GM19455 (cell line): ENCODE results near the gene WRNIP1.

Experiments
- ATAC-seq: cut with Tn5 transposase; IDR thresholded peaks from one replicate; pipeline ENCODE4 v1.9.1; 2021; ENCODE audit not compliant: unreplicated experiment

The WRNIP1 gene

DNA sequence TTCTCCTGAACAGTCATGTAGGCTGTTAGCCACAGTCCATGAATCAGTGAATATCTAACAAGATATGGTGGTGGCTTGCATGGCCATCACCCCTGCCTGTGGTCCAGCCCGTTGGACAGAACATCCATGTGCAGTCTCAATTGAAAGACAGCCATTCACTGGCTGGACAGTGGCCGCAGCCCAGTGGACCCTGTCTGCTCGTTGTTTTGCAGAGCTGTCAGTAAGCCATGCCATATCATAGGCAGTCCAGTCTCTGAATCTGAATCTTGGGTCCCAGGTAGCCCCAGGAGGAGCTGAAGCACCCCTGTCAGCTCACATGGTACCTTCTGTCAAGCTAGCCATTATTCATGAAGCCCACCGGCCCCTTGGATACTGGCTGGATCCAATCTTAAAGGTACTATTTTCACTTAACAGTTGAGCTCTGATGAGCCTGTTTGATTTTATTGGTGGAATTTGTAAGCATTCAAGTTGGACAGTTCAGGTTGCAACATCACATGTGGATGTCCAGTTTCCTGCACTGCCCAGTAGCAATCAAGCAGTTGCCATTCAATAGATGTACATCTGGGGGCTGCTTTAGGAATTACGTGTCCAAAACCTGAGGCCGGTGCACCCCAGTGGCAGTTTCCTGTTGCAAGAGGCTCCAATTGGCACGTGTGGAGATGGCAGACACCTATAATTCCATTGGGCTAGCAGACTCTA lies 38.7 kb downstream of the WRNIP1 start:
- no peak for ATAC-seq

DNA sequence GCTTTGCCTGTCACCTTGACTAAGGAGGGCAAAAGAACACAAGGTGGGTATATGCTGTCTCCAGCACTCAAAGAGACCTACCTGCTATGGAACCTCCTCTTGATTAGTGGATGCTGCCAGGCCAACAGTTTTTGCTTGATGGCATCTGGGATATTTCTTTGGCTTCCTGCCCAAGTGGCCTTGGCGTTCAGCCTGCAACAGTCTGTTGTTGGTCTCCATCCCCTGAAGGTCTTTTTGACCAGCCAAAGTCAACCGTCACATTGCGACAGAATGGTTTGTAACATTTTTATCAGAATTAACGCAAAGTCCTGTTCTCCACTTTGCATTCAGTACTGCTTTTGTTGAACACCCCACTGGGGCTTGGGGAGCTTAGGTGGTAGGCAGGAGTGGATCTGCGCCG lies 39.3 kb downstream of the WRNIP1 start:
- no peak for ATAC-seq

DNA sequence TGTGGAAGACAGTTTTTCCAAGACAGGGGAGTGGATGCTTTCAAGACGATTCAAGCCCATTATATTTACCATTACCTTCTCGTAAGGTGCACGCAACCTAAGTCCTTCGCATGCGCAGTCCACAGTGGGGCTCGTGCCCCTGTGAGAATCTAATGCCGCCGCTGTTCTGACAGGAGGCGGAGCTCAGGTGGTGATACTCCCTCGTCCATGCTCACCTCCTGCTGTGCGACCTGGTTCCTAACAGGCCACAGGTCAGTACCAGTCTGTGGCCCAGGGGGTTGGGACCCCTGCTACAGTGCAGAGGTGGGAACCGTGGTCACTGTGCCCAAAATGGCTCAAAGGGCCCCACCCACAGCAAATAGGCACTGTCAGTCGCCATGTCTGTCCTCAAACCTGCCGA lies 39.8 kb downstream of the WRNIP1 start:
- no peak for ATAC-seq

DNA sequence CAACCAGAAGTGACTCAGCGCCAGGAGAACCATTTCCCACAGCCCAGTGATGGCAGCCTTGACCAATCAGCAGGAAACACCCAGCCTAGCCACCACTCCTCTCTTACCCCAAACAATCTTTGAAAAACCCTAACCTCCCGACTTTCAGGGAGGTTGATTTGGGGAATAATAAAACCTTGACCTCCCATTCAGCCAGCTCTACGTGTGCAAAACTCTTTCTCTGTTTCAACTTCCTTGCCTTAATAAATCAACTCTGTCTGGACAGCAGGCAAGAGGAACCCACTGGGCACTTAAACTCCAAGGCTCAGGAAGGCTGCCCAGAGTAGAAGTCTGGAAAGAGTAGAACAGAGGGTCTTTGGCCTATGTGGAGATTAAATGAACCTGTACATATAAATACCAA lies 41.5 kb downstream of the WRNIP1 start:
- ATAC-seq, result no peak

DNA sequence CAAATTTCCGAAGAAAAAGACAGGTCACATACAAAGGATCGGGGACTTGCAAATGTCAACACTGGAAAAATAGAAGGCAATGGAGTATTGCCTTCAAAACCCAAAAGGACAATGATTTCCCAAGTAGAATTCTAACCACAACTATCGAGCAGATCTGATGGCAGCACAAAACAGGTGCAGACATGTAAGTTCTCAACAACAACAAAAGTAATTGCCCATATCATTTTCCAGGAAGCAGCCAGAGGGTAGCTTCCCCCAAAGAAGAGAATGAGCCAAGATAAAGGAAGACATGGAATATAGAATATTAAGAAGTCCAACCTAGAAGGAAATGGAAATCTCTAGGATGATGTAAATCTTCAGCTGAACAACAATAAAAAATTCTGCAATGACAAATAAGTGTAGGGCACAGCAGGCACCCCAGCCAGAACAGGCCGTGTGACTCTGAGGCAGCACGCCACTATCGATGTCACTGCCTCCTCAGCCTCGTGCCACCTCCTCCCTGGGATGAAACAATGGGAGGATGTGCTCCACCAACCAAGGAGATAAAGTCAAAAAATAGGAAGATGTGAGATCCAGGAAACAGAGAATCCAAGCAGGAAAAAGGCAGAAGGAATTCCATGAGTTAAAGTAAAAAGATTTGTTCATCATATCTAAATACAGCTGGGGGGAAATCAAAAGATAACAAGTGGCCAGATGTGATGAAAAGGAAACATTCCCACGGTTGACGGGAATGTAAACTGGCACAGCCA lies 42.3 kb downstream of the WRNIP1 start:
- ATAC-seq, result no peak

DNA sequence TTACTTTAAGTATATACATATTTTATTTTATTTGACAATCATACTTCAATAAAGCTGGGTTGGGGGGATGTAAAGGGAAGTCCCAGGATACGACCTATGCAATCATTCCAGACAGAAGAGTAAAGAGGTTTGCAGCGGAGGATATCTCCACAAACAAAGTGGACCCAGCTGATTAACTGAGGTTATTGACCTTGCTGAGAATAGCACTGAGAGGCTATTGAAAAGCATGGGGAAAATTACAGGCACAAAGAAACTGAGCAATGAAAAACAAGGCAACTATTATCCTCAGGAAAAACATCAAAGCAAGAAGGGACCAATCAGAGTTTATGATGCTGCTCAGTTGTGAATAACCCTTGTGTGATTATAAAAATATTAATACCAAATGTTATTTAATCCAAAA lies 43.8 kb downstream of the WRNIP1 start:
- ATAC-seq, result no peak

DNA sequence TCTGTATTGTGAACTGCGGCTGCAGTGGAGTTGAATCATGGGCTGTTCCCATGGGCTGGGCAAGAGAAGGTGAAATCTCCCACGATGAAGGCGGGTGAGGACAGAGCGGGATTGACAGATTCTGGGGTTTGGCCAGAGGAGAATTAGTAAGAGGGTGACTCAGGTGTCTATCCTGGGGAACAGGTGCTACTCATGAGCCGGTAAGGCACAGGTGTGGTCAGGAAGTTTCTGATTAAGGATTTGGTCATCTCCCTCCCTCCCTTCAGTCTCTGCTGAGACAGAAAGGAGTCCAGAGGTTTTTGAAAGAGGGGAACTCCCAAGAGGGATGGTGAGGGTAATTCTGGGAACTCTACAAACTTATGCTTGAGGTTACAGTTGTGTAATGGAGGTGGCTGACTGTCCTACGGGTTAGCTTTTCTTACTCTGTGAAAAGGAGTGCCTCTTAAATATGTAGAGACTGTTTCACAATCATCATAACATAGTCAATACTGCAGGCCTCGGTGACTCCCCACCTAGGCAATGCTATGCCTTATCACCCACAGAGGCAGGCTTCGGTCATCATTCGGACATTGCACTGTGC lies 45.0 kb downstream of the WRNIP1 start:
- no peak for ATAC-seq

DNA sequence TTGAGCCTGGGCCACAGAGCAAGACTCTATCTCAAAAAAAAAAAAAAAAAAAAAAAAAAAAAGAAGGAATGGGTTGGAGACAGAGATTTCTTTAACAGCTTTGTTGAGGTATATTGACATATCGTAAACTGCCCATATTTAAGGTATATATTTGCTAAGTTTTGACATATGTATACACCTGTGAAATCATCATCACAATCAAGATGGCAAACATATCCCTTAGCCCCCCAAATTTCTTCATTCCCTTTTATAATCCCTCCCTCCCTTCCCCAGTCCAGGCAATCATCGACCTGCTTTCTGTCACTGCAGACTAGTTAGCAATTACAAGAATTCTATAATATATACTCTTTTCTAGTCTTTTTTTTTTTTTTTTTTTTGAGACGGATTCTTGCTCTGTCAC lies 47.5 kb downstream of the WRNIP1 start:
- ATAC-seq, result no peak

DNA sequence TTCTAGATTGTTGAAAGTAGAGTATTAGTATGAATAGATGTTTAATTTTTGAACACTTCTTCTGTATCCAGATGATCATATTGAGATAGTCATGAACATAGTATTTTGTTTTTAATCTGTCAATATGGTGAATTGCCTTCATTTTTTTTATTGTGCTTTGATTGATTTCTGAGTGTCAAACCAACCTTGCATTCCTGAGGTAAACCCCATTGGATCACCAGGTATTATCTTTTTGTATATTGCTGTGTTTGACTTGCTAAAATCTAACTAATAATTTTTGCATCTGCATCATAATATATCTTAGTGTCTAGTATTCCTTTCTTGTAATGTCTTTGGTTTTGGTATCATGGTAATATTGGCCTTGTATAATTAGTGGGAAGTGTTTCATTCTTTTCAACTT lies 51.0 kb downstream of the WRNIP1 start:
- ATAC-seq, result no peak

DNA sequence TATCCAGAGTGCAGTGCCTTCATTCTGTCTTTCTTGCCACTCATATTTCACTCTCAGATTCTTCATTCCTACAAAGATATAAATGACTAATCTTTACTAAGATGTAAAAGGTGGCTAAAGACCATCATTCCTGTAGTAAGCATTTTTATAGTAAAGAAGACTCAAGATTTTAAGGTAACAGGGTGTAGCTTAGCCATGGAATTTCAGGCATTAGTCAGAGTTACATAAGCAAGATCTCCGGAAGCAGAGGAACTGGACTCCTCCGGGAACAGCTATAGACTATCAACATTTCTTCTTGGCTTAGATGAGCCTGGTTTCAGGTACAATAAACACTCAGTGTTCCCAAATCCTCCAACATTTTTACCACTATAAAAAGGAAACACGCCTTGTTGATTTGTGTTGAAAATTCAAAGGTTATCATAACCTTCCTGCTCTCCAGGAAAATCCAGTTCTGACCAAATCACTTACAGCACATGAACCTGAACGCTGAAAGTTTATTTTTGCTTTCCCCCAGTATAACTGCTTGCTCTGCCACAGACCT lies 52.8 kb downstream of the WRNIP1 start:
- no peak for ATAC-seq

DNA sequence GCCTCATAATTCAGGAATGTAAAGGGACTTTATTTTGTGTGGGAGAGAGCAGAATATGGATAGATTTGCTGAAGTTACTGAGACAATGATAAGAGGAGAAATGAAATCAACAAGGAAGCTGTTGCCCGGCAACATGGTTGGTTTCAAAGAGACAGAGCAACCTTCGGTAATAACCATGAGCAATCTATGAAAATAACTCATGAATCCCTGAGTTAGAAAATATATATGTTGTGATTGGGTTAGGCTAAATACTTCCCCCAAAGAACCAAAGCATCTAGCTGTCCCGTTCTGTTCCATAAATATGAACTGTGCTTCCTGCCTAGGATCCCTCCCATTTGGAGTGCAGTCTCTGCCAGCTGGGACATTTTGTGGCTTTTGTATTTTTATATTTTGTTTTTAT lies 53.4 kb downstream of the WRNIP1 start:
- no peak for ATAC-seq

DNA sequence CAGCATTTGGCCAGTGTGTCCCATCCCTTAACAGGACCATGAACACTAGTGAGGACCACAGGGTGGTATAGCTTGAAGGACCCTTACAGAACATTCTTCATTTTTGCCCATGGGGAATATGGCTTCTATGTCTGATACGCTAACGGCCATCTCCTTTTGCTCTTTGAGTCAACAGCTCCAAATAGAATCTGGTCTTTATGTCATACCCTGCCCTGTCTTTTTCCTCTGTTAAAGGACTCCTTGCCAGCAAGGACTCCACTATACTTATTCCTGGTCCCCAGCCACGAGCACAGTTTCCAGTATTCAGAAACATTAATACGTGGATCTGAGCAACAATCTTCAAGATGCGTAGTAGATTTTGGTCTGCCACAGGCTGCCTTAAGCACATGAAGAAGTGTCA lies 53.9 kb downstream of the WRNIP1 start:
- no peak for ATAC-seq

DNA sequence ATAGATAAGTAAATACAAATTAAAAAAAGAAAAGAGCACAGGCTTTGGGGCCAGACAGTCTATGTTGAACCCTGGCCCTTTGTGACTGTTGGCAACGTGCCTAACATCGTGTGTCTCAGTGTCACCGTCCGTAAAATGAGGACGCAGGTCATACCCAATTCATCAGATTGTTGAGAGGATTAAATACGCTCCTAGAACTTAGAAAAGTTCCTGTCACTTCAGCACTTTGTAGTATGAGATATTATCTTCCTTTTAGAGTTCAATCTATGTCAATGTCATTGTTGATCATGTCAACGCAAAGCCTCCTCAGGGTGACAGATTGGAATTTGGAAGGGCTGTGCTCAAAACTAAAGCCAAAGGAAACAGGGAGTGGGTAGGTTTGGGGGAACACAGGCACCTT lies 54.8 kb downstream of the WRNIP1 start:
- ATAC-seq, result no peak

DNA sequence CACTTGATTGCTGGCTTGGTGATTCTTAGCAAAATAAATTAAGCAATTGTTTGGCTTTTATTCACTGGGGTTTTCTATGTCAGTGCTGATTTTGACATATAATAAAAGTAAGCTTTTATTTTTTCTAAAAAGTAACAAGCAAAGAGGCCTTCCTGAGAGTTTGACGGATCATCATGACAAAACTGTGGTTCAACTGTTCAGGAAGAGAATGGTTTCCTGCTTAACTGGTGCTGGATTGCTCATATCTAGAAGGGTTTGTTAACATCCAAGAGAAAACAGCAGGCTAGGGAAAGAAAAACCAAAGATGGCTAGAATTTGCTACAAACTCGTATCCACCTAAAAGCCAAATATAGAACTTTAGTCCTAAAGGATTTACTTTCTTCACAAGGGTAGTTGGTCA lies 55.2 kb downstream of the WRNIP1 start:
- ATAC-seq, result no peak

DNA sequence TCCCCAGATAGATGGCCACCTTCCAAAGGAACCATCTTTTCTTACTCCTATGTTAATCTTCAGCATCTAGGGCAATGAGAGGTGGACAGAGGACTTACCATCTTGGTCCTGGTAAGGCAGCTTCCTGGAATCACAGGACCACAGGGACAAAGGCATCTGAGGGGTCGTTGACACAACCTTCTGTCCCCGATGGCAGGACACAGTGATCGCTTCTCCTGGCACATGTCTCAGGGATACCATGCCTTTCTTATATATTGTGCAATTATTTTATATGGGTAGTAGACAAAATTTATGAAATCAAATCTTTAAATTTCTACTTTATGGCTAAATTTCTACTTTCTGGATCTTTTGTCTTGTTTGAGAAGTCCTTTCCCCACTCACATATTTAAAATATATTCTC lies 56.4 kb downstream of the WRNIP1 start:
- no peak for ATAC-seq

DNA sequence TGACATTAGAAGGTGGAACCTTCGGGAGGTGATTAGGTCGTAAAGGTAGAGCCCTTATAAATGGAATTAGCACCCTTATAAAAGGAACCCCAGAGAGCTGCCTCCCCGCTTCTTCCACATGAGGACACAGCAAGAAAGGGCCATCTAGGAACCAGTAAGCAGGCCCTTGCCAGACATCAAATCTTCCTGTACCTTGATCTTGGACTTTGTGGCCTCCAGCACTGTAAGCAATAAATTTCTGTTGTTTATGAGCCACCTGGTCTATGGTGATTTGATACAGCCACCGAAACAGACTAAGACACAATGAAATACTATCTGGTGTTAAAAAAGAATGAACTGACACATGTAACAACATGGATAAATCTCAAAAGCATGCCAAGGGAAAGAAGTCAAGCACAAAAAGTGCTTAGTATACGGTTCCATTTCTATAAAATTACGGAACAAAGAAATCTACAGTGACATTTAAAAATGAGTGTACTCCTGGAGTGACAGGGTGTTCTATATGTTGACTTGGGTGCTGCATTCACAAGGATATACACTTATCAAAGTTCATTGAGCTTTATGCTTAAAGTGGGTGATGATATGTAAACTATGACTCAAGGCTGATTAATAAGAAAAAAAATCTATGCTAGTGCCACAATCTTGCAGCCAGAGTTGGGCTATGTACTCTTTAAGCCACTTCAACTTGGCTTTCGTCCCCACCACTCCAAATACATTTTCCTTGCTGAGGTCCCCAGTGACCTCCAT lies 58.1 kb downstream of the WRNIP1 start:
- ATAC-seq, result no peak

DNA sequence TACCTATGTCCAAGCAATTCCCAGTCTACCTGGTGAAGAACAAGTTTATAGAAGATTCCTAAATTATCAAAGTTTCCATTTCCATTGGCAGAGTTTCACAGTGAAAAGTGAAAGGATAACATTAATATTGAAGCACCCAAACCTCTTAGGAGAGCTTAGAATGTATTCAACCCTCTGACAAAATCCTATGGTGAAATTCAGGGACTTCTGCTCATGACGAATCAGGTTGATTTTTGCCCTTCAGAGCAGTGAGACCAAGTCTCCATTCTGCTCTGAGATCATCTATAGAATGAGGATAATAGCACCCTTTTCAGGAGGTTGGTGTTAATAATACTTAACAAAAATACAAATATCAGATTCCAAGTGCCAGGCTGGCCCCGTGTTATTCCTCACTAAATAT lies 60.9 kb downstream of the WRNIP1 start:
- no peak for ATAC-seq

DNA sequence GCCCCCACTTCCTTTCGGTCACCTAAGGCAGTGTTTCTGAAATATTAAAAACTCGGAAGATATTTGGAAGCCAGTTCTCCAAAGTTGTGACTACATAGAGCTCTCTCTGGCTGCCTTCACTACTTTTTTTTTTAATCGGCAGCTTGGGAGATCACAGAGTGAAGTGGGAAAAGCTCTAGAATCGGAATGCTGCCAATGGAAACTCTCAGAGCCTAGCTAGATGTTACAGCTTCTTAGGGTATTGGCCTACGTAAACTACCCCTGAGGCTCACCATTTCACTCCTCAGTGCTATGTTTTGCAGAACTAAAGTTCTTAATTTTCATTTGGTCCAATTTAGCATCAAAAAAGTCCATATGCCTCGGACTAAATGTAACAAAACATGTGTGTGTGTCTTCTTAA lies 61.9 kb downstream of the WRNIP1 start:
- no peak for ATAC-seq

DNA sequence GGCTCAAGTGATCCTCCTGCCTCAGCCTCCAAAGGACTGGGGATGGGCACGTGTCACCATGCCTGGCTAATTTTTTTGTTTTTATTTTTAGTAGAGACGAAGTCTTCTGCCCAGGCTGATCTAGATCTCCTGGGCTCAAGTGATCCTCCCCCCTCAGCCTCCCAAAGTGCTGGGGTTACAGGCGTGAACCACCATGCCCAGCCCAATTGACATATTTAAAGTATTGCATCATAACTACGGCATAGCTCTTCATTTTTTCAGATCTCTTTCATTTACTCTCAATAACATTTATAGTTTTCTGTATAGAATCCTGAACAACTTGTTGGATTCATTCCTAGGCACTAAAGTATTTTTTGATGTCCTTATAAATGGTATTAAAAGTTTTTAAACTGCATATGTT lies 63.4 kb downstream of the WRNIP1 start:
- ATAC-seq, result no peak

DNA sequence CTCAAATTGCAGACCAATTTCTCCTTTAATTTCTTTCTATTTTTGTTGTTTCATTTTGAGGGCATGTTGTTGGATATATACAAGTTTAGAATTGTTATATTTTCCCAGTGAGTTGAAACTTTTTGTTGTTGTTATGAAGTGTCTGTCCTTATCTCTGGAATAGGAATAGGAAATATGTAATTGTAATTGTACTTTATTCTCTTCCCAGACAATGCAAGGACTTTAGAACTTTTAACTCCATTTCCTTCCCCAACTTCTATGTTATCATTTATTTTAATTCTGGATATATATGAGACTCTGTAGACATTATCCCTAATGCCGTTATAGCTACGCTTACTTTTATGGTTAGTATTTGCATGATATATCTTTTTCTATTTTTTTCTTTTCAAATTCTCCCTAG lies 64.1 kb downstream of the WRNIP1 start:
- ATAC-seq, result no peak

DNA sequence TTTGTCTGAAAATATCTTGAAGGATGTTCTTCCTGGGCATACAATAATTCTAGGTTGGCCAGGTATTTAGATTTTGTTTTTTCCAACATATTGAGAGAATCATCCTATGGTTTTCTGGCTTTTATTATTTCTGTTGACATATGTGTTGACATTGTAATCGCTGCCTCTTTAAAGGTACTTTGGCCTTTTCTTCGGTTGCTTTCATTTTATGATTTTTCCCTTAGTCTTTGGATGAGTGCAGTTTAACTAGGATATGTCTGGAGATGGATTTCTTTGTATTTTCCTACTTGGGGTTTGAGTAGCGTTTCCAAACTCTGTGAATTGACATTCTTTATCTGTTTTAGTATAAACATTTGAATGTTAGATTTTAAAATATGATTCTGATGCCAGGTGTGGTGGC lies 65.0 kb downstream of the WRNIP1 start:
- no peak for ATAC-seq

DNA sequence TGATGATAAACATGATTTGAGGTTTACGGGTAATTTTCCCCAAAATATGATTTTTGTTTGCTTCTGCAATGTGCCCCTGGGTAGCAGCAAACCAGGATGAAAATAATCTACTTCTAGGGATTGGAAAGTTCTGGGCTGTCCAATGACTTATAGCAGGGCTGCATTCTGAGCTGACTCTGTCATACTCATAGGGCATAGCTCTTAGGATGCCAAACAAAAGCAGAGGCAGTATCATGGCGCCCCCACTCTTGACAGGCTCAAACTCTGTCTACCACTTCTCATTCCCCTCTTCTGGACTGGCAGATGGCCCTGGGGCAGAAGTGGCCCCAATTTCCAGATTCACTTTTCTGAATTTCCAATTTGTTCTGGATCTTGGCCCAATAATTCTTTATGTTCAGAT lies 66.2 kb downstream of the WRNIP1 start:
- no peak for ATAC-seq
